Heart left ventricle (tissue), 13 donors: ENCODE results near the gene MAPK8.

Experiments used
- POLR2A ChIP-seq, 2 donors: fragments of 450-650 bp; IDR thresholded peaks; one replicate each; pipeline ENCODE4 v1.6.1; 2017; ENCODE audit warnings: antibody characterized with exemption in 2 of 2, mild to moderate bottlenecking in 2 of 2, moderate library complexity in 2 of 2
- TF ChIP-seq, protein P1 (sequence below), 12 donors: fragments of 200-600 bp; sonication (generic) in 4 of 12; IDR thresholded peaks; one replicate each; pipeline versions ENCODE4 v1.5.0 to v1.8.0; 2018 to 2022; ENCODE audit warnings: antibody characterized with exemption in 12 of 12, mild to moderate bottlenecking in 5 of 12
- donor health status: ischemic (EF 13 %, LVEDD 7.1; RV severe dilation, severe dysfunction).
- donor health status: DM: no; HTN: yes; CAD: no.
- donor health status: DM: no; HTN: no; CAD: no.
- donor health status: ischemic (EF 25% LVEDD 6.9; RV normal size, moderate dysfunction).
- donor health status: ischemic (EF 25% LVEDD 5.7; RV mildly dilated, moderate dysfunction).
- donor health status: ischemic (EF 35%, LVEDD 5.7; RV mildly dilated, moderate dysfunction).
- donor health status: nonischemic (EF 11% LVEDD 7.7; RV severe dilation, severe dysfunction).
- donor health status: DM: yes; HTN: yes; CAD: no.
- donor health status: PGD.
- donor health status: ischemic (EF 29% LVEDD 5.4; RV normal size, mild dysfunction).
- donor health status: nonischemic (EF 23%, LVEDD 6.1; RV moderate dilation, normal function).

DNA sequence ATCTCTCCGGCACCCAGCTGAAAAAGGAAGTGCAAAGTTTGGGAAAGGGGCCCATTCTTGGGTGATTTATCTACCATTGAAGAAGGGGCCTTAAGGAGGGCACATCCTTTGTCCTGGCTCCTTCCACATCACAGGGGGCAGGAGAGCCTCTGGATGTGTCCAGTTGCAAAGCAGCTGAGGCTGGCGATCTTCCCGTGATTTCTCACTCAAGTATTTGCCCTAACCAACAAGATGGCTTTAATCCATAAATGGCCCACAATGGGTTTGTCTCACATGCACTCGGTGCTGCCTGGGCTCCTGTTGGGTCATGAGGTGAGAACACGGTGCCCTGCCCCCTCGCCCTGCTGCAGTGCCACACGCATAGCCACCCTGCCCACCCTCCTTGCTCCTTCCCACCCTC is 17.8 kb upstream of the MAPK8 start:
- TF ChIP-seq, protein P1, sequence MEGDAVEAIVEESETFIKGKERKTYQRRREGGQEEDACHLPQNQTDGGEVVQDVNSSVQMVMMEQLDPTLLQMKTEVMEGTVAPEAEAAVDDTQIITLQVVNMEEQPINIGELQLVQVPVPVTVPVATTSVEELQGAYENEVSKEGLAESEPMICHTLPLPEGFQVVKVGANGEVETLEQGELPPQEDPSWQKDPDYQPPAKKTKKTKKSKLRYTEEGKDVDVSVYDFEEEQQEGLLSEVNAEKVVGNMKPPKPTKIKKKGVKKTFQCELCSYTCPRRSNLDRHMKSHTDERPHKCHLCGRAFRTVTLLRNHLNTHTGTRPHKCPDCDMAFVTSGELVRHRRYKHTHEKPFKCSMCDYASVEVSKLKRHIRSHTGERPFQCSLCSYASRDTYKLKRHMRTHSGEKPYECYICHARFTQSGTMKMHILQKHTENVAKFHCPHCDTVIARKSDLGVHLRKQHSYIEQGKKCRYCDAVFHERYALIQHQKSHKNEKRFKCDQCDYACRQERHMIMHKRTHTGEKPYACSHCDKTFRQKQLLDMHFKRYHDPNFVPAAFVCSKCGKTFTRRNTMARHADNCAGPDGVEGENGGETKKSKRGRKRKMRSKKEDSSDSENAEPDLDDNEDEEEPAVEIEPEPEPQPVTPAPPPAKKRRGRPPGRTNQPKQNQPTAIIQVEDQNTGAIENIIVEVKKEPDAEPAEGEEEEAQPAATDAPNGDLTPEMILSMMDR (IDR thresholded peaks at IDR 0.05), result no peak
- no peak for TF ChIP-seq POLR2A (IDR thresholded peaks at IDR 0.05)
